ENCODE data around the gene ZNF835.

ZNF835 gene

GRCh38 chr19:56613639-56614038 lies 57.9 kb downstream of the ZNF835 start:
- ATAC-seq: no peak
- no peak for TF ChIP-seq TSHZ2 (CRISPR knock-in tag; IDR thresholded peaks at IDR 0.05)
- TF ChIP-seq RARB (CRISPR knock-in tag; IDR thresholded peaks at IDR 0.05): no peak
- no peak for TF ChIP-seq ZNF565 (CRISPR knock-in tag; conservative IDR thresholded peaks at IDR 0.05; ENCODE audit: low read depth)
- no peak for TF ChIP-seq CSRNP3 (CRISPR knock-in tag; IDR thresholded peaks at IDR 0.05)
- TF ChIP-seq BACH2 (CRISPR knock-in tag; IDR thresholded peaks at IDR 0.05; ENCODE audit: borderline replicate concordance): no peak
- TF ChIP-seq SNAI2 (CRISPR knock-in tag; IDR thresholded peaks at IDR 0.05): no peak
- no peak for TF ChIP-seq ZFP3 (CRISPR knock-in tag; IDR thresholded peaks at IDR 0.05)
- no peak for TF ChIP-seq ZFP30 (CRISPR knock-in tag; IDR thresholded peaks at IDR 0.05)
- TF ChIP-seq POU6F1 (CRISPR knock-in tag; IDR thresholded peaks at IDR 0.05; ENCODE audit: borderline replicate concordance, low read depth): no peak
- TF ChIP-seq PPARA (CRISPR knock-in tag; IDR thresholded peaks at IDR 0.05; ENCODE audit: borderline replicate concordance): no peak
- TF ChIP-seq CSDC2 (CRISPR knock-in tag; IDR thresholded peaks at IDR 0.05): no peak
- no peak for TF ChIP-seq OSR1 (CRISPR knock-in tag; IDR thresholded peaks at IDR 0.05)
- TF ChIP-seq ESRRG (CRISPR knock-in tag; IDR thresholded peaks at IDR 0.05): no peak
- TF ChIP-seq CREB5 (CRISPR knock-in tag; IDR thresholded peaks at IDR 0.05; ENCODE audit: low read depth): no peak
- TF ChIP-seq TCF4 (CRISPR knock-in tag; IDR thresholded peaks at IDR 0.05; ENCODE audit: borderline replicate concordance): no peak
- no peak for TF ChIP-seq PATZ1 (CRISPR knock-in tag; IDR thresholded peaks at IDR 0.05; ENCODE audit: borderline replicate concordance)
- TF ChIP-seq GLIS3 (CRISPR knock-in tag; IDR thresholded peaks at IDR 0.05): no peak

- ATAC-seq: no peak
- no peak for TF ChIP-seq TCF4 (CRISPR knock-in tag; IDR thresholded peaks at IDR 0.05; ENCODE audit: borderline replicate concordance)
Measured at GRCh38 chr19:56612737-56613136, 58.8 kb downstream of the ZNF835 start.

Measured in SK-N-SH treated with all-trans-retinoic acid at 6 μM for 48 hours (cell line).